ENCODE measurements around the gene GRB10.

DNA sequence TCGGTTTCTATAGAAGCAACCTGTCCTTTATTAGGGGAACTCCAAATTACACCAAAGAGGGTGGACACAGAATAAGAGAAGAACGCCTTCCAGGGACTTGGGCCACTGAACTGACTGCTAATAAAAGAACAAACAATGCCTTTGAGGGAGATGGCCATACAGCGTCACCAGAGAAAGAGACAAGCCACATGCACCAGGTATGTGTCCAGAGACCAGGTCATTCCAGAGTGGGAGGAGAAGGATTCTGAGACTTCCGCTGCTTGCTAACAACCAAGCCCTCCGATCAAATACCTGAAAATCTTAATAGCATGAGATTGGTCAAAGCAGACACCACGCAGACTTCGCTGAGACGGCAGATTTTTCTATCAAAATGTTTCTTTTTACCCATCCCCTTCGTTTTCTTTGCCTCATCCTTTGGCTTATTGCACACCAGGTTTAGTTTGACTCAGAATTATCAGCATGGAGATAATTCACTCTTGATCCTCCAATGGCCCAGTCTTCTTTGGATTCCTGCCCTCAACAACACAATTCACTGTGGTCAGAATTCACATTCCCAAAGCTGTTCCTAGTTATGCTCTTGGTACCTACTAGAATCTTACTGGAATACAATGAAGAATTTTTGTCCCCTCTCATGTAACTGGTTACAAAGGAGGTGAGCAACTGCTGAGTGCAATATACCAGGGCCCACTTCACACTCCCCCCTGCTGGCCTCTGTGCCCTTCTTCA is 130.1 kb downstream of the GRB10 start:
- TF ChIP-seq, protein P1, sequence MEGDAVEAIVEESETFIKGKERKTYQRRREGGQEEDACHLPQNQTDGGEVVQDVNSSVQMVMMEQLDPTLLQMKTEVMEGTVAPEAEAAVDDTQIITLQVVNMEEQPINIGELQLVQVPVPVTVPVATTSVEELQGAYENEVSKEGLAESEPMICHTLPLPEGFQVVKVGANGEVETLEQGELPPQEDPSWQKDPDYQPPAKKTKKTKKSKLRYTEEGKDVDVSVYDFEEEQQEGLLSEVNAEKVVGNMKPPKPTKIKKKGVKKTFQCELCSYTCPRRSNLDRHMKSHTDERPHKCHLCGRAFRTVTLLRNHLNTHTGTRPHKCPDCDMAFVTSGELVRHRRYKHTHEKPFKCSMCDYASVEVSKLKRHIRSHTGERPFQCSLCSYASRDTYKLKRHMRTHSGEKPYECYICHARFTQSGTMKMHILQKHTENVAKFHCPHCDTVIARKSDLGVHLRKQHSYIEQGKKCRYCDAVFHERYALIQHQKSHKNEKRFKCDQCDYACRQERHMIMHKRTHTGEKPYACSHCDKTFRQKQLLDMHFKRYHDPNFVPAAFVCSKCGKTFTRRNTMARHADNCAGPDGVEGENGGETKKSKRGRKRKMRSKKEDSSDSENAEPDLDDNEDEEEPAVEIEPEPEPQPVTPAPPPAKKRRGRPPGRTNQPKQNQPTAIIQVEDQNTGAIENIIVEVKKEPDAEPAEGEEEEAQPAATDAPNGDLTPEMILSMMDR (IDR thresholded peaks at IDR 0.05): no peak
- TF ChIP-seq POLR2A (IDR thresholded peaks at IDR 0.05): no peak
